Measurements from ENCODE around the gene DENND6B. TPM values are rescaled to one million over a fixed set of nuclear protein-coding genes. Genes with fewer than 3 reads are reported as not detected.

DENND6B gene
- total and polyA plus RNA-seq, 2 of the 13 experiments (the other 11 are each of a cell fraction or from before 2014, with no cell fraction given), result 0.95 to 3.8 TPM

- TF ChIP-seq, protein P1, sequence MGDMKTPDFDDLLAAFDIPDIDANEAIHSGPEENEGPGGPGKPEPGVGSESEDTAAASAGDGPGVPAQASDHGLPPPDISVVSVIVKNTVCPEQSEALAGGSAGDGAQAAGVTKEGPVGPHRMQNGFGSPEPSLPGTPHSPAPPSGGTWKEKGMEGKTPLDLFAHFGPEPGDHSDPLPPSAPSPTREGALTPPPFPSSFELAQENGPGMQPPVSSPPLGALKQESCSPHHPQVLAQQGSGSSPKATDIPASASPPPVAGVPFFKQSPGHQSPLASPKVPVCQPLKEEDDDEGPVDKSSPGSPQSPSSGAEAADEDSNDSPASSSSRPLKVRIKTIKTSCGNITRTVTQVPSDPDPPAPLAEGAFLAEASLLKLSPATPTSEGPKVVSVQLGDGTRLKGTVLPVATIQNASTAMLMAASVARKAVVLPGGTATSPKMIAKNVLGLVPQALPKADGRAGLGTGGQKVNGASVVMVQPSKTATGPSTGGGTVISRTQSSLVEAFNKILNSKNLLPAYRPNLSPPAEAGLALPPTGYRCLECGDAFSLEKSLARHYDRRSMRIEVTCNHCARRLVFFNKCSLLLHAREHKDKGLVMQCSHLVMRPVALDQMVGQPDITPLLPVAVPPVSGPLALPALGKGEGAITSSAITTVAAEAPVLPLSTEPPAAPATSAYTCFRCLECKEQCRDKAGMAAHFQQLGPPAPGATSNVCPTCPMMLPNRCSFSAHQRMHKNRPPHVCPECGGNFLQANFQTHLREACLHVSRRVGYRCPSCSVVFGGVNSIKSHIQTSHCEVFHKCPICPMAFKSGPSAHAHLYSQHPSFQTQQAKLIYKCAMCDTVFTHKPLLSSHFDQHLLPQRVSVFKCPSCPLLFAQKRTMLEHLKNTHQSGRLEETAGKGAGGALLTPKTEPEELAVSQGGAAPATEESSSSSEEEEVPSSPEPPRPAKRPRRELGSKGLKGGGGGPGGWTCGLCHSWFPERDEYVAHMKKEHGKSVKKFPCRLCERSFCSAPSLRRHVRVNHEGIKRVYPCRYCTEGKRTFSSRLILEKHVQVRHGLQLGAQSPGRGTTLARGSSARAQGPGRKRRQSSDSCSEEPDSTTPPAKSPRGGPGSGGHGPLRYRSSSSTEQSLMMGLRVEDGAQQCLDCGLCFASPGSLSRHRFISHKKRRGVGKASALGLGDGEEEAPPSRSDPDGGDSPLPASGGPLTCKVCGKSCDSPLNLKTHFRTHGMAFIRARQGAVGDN (CRISPR knock-in tag; IDR thresholded peaks at IDR 0.05), result peak; percentile 49
- 0 out of 2 replicates have a peak, but pooled peaks have one; percentile 48 for TF ChIP-seq HNRNPL (IDR thresholded peaks at IDR 0.05; ENCODE audit: low read depth, low read length)
Observed at GRCh38 chr22:50302041-50302541, 24.7 kb downstream of the DENND6B start (continued).

DNA sequence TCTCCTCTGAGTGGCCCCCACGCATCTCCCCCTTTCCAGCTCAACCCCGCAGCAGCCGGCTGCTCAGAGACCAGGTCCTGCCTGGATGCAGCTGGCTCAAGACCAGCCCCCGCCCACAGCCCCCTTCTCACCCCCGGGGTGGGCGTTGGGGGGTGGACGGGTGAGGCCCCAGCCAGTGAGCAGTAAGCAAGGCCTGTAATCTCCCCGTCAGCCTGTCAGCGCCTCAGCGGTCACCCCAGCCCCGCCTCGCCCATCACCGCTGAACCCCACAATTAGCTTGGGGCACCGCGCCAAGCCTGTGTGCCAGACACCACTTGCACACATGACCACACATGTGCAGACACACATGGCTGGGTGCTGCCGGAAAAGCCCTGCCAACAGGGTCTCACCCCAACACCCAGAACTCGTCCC is 25.2 kb downstream of the DENND6B start:
- Histone ChIP-seq H3K79me2 (ENCODE audit: insufficient read depth, low read length) (peaks cover 79% of the 10 kb centered on the region), H3K36me3 (replicated peaks in 1 of 2; ENCODE audit: control insufficient read depth in 1 of 2, insufficient read depth in 2 of 2, low read length in 2 of 2) (peaks cover 0 to 2% of the 10 kb centered on the region in 2 experiments; a peak in 1 of 5 replicates), H3K4me3 (replicated peaks in 1 of 3; ENCODE audit: insufficient read depth in 1 of 3, low read depth in 2 of 3, low read length in 3 of 3) (no peak overlapping the region), H3K9ac (ENCODE audit: insufficient read depth, low read depth, low read length) (no peak overlapping the region), H3K27me3 (ENCODE audit: control insufficient read depth in 1 of 2, insufficient read depth in 2 of 2, low read length in 2 of 2) (no peaks in the 10 kb centered on the region), H3K9me3 (ENCODE audit: low read length) (no peaks in the 10 kb centered on the region), H4K20me1 (ENCODE audit: insufficient read depth, low read length) (peaks cover 11% of the 10 kb centered on the region; the same call in 1 of the 2 replicates), H3K4me1 (ENCODE audit: insufficient read depth, low read length) (peaks cover 80% of the 10 kb centered on the region), H2AFZ (ENCODE audit: low read length) (no peak overlapping the region), H3K27ac (ENCODE audit: extremely low read length, insufficient read depth, low read length) (no peak overlapping the region), H3K4me2 (ENCODE audit: low read depth, low read length) (no peak overlapping the region)
- no TSS peak for BruUV-seq (replicated peaks)
- intact Hi-C loops (cut with micrococcal nuclease; ENCODE audit: unreplicated experiment) (no loop called here), in situ Hi-C loops (cut with HindIII; ENCODE audit: extremely low pct_ligation_motif_present, low pct_unique_long_range_greater_than_20kb) (no loop called here)
- DNase-seq (ENCODE audit: low spot score) (no peak), ATAC-seq (no peak), FAIRE-seq (no peak)
- POLR2A ChIA-PET, result interaction anchor here (1.0 to 6.7 kb wide), 2 partner anchors 9 to 14 kb away, joined by 3 to 126 read pairs; no protein-coding TSS in a partner anchor
- CTCF ChIA-PET (ENCODE audit: low intra/inter-chr PET ratio, low total read pairs), result no interaction called here
- WGBS (ENCODE audit: low lambda C conversion rate), result 93% methylated on average over 5 of the region's 17 CpGs
- TF ChIP-seq, protein P2, sequence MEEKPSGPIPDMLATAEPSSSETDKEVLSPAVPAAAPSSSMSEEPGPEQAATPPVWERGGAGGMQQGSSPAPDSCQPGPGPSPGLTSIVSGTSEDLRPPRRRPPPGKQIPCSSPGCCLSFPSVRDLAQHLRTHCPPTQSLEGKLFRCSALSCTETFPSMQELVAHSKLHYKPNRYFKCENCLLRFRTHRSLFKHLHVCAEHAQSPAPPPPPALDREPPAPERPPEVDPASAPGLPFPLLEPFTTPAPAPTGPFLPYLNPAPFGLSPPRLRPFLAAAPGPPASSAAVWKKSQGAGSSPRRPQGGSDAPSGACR (CRISPR knock-in tag; IDR thresholded peaks at IDR 0.05), result no peak
- TF ChIP-seq, protein P3, sequence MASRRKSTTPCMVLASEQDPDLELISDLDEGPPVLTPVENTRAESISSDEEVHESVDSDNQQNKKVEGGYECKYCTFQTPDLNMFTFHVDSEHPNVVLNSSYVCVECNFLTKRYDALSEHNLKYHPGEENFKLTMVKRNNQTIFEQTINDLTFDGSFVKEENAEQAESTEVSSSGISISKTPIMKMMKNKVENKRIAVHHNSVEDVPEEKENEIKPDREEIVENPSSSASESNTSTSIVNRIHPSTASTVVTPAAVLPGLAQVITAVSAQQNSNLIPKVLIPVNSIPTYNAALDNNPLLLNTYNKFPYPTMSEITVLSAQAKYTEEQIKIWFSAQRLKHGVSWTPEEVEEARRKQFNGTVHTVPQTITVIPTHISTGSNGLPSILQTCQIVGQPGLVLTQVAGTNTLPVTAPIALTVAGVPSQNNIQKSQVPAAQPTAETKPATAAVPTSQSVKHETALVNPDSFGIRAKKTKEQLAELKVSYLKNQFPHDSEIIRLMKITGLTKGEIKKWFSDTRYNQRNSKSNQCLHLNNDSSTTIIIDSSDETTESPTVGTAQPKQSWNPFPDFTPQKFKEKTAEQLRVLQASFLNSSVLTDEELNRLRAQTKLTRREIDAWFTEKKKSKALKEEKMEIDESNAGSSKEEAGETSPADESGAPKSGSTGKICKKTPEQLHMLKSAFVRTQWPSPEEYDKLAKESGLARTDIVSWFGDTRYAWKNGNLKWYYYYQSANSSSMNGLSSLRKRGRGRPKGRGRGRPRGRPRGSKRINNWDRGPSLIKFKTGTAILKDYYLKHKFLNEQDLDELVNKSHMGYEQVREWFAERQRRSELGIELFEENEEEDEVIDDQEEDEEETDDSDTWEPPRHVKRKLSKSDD (CRISPR knock-in tag; IDR thresholded peaks at IDR 0.05; ENCODE audit: low read depth), result no peak
- no peak for TF ChIP-seq ZNF709 (CRISPR knock-in tag; IDR thresholded peaks at IDR 0.05)
- TF ChIP-seq AGO2 (optimal IDR thresholded peaks at IDR 0.05; ENCODE audit: low read depth, low read length), result peak; percentile 0
- TF ChIP-seq ATF6 (CRISPR knock-in tag; conservative IDR thresholded peaks at IDR 0.05), result no peak
- no peak for TF ChIP-seq ZNF562 (CRISPR knock-in tag; IDR thresholded peaks at IDR 0.05; ENCODE audit: borderline replicate concordance)
- no peak for TF ChIP-seq ZSCAN22 (CRISPR knock-in tag; IDR thresholded peaks at IDR 0.05)
- TF ChIP-seq ZNF550 (CRISPR knock-in tag; IDR thresholded peaks at IDR 0.05; ENCODE audit: borderline replicate concordance), result no peak

Data from HepG2 (cell line).